Effector memory CD8-positive, alpha-beta T cell (primary cell): ENCODE measurements around the gene ETV2.
"Not testable (repeated sequence)": the region's sequence is repeated elsewhere in the genome, so short reads cannot be mapped to it uniquely, and the experiment has no call there.

Experiments used
- ATAC-seq: fragments of 150-1000 bp; cut with Tn5 transposase; replicated peaks from 2 replicates; pipeline ENCODE4 v1.10.0; 2021; ENCODE audit warnings: mild to moderate bottlenecking, moderate library complexity
- DNase-seq, 3 experiments: peaks; one replicate each; pipeline ENCODE4 v3.0.0; 2021
- H3K27ac Mint-ChIP-seq, 2 donors: one replicate each; pipeline ENCODE4 v1.8.0; 2022; ENCODE audit warnings: mild to moderate bottlenecking in 2 of 2, mixed read lengths in 2 of 2, moderate library complexity in 2 of 2
- H3K27me3 Mint-ChIP-seq, 2 donors: one replicate each; pipeline ENCODE4 v1.8.0; 2022; ENCODE audit warnings: mixed read lengths in 2 of 2
- H3K36me3 Mint-ChIP-seq: one replicate; pipeline ENCODE4 v1.8.0; 2022; ENCODE audit warnings: mild to moderate bottlenecking, moderate library complexity, mixed read lengths; ENCODE audit not compliant: insufficient read depth
- H3K4me1 Mint-ChIP-seq, 2 donors: one replicate each; pipeline ENCODE4 v1.8.0; 2022; ENCODE audit warnings: low read depth in 2 of 2, mixed read lengths in 2 of 2
- H3K4me3 Mint-ChIP-seq, 2 donors: one replicate each; pipeline ENCODE4 v1.8.0; 2022; ENCODE audit warnings: mild to moderate bottlenecking in 2 of 2, mixed read lengths in 2 of 2, moderate library complexity in 2 of 2
- H3K9me3 Mint-ChIP-seq, 2 donors: one replicate each; pipeline ENCODE4 v1.8.0; 2022; ENCODE audit warnings: mixed read lengths in 2 of 2

ETV2 gene

DNA sequence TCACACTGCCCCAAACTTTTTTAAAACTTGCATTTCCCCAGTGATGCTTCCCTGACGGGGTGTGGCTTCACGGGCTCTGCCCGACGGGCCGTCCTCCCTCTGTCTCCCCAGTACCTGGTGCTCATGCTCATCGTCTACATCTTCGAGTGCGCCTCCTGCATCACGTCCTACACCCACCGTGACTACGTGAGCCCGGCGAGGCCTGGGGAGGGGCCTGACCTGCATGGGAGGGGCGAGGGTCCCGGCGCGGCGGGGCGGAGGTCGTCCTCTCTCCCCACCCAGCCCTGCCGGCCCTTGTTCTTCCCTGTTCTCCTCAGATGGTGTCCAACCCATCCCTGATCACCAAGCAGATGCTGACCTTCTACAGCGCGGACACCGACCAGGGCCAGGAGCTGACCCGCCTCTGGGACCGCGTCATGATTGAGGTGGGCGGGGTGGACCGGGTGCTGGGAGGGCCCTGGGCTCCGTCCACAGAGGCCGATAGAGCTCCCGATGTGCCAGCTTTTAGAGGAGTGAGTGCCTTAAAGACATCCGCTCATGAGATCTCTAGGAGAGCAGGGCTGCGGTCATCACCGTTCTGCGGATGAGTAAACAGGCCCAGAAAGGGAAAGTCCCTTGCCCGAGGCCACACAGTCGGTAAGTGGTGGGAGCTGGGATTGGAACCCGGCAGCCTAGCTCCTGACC, 31.7 kb downstream of the ETV2 start:
- peak overlapping the region; percentile 82 to 83 for H3K4me3 Mint-ChIP-seq
- peaks cover 31 to 73% of the 10 kb centered on the region in 2 donors for H3K27me3 Mint-ChIP-seq
- H3K36me3 Mint-ChIP-seq = peaks cover 7% of the 10 kb centered on the region
- H3K4me1 Mint-ChIP-seq = peaks cover 7 to 9% of the 10 kb centered on the region in 2 donors
- H3K9me3 Mint-ChIP-seq = no peaks in the 10 kb centered on the region
- ATAC-seq (peak; percentile 90), DNase-seq (peak; percentile 10 to 18 (median 16))
- H3K27ac Mint-ChIP-seq = peak overlapping the region; percentile 60 to 79

DNA sequence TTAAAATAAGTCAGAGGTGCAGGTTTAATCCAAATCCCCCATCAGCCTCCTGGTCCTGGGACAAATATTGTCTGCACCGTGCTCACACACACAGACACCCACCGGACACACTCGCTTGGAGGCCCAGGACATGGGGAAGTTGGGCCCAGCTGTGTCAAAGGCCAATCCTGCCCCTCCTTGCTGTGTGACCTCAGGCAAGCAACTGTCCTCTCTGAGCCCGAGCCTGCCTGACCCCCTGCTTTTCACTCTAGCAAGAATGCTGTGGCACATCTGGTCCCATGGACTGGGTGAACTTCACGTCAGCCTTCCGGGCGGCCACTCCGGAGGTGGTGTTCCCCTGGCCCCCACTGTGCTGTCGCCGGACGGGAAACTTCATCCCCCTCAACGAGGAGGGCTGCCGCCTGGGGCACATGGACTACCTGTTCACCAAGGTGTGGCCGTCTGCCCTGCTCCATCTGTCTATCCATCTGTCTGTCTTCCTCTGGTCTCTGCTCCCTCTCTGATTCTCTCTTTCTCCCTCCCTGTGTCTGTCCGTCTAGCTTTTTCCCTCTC, 34.1 kb downstream of the ETV2 start:
- no peak overlapping the region for H3K4me3 Mint-ChIP-seq
- H3K27ac Mint-ChIP-seq = no peak overlapping the region
- peaks cover 22 to 55% of the 10 kb centered on the region in 2 donors for H3K27me3 Mint-ChIP-seq

DNA sequence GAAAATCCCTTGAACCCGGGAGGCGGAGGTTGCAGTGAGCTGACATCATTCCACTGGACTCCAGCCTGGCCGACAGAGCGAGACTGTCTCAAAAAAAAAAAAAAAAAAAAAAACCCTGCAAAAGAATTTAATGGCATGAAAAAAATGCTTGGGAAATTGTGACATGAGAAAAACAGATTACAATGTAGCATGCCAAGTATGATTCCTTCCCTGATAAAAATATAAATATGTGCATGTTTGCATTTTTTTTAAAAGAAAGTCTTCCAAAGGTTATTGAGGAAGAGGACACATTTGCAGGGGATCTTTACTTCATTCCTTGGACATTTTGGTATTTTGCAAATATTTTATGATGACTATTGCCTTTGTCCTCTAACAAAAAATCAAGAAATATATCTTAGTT, 48.3 kb downstream of the ETV2 start:
- ATAC-seq (no peak), DNase-seq (no peak)
- Mint-ChIP-seq H3K36me3 (peaks cover 4% of the 10 kb centered on the region), H3K4me1 (no peaks in the 10 kb centered on the region), H3K4me3 (no peak overlapping the region), H3K27me3 (no peaks in the 10 kb centered on the region), H3K27ac (no peak overlapping the region), H3K9me3 (no peaks in the 10 kb centered on the region)

More for the DNA sequence above, 34.1 kb downstream of the ETV2 start:
- Mint-ChIP-seq H3K4me1 (peaks cover 7 to 9% of the 10 kb centered on the region in 2 donors), H3K36me3 (peaks cover 11% of the 10 kb centered on the region), H3K9me3 (no peaks in the 10 kb centered on the region)
- DNase-seq (no peak), ATAC-seq (no peak)

DNA sequence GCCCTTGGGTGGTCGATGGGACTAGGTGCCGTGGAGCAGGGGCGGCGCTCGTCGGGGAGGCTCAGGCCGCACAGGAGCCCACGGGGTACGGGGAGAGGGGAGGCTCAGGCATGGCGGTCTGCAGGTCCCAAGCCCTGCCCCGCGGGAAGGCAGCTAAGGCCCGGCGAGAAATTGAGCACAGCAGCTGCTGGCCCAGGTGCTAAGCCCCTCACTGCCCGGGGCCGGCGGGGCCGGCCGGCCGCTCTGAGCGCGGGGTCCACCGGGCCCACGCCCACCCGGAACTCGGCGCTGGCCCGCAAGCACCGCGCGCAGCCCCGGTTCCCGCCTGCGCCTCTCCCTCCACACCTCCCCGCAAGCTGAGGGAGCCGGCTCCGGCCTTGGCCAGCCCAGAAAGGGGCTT, 49.6 kb downstream of the ETV2 start:
- not testable (repeated sequence) for ATAC-seq, H3K27me3 Mint-ChIP-seq, H3K27ac Mint-ChIP-seq

DNA sequence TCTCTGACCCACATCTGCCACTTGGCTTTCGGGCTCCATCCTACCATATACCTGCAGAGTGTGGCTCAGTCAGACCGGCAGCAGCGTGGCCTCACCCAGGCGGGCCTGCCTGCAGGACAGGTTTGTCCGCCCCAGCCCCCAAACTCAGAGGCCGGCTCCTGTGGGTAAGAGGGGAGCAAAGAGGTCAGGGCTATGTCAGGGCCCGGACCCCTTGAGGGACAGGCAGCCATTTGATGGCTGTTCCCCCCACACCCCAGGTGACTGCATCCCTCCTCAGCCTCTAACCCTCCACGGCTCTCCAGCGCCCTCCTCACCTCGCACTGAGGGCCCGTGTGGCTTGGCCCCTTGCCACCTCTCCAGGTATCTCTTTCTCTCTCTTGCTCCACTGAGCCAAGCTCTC, 50.5 kb downstream of the ETV2 start:
- Mint-ChIP-seq H3K4me3 (no peak overlapping the region), H3K27me3 (no peaks in the 10 kb centered on the region), H3K36me3 (peaks cover 4% of the 10 kb centered on the region), H3K9me3 (no peaks in the 10 kb centered on the region), H3K4me1 (no peaks in the 10 kb centered on the region), H3K27ac (no peak overlapping the region)
- DNase-seq (no peak), ATAC-seq (no peak)

More for the DNA sequence above, 49.6 kb downstream of the ETV2 start:
- not testable (repeated sequence) for H3K4me1 Mint-ChIP-seq, H3K9me3 Mint-ChIP-seq, H3K36me3 Mint-ChIP-seq, H3K4me3 Mint-ChIP-seq, DNase-seq

DNA sequence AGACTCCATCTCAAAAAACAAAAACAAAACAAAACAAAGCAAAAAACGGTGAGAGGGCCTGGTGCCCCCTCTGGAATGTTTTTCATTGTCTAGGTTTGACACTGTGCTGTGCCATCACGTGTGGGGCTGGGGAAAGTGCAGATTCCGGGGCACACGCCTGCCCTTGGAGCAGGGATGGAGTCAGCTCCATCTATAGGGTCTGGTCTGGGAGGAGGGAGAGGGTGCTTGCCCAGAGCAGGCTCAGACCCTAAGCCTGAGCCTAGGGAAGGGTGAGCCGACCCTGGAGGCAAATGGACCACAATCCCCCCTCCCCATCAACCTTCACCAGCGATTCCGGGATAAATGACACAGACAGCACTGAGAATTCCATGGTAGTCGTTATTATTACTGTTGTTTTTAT, 51.9 kb downstream of the ETV2 start:
- ATAC-seq (peak; percentile 3), DNase-seq (no peak)
- Mint-ChIP-seq H3K27ac (no peak overlapping the region), H3K4me1 (no peaks in the 10 kb centered on the region), H3K9me3 (no peaks in the 10 kb centered on the region), H3K27me3 (no peaks in the 10 kb centered on the region), H3K4me3 (no peak overlapping the region), H3K36me3 (peaks cover 4% of the 10 kb centered on the region)

DNA sequence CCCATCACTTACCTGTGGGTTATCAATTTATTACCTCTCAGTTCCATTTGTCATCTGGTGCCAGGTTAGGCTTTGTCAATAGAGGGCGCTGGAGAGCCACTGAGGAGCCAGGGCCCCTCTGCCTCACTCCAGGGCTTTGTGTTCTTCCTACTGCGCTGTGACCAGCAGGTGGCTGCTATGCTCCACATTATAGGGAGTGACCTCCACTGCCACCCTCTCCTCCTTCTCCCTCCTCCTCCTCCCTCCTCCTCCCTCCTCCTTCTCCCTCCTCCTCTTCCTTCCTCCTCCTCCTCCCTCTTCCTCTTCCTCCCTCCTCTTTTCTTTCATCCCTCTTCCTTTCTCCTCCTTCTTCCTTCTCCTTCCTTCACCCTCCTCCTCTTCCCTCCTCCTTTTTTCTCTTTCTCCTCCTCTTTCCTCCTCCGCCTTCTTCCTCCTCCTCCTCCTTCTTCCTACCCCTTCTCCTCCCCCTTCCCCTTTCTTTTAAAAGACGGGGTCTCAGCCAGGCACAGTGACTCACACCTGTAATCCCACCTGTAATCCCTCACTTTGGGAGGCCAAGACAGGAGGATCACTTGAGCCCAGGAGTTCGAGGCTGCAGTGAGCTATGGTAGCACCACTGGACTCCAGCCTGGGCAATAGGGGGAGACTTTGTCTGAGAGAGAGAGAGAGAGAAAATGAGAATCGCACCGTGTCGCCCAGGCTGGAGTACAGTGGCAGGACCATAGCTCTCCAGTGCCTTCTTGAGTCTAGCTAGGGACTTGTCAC, 52.5 kb downstream of the ETV2 start:
- Mint-ChIP-seq H3K36me3 (peaks cover 4% of the 10 kb centered on the region), H3K4me3 (no peak overlapping the region), H3K9me3 (no peaks in the 10 kb centered on the region), H3K27me3 (no peaks in the 10 kb centered on the region), H3K27ac (no peak overlapping the region), H3K4me1 (no peaks in the 10 kb centered on the region)
- ATAC-seq = peak; percentile 100
- peak; percentile 90 to 92 (median 92) for DNase-seq
